RPMI8226 (cell line): ENCODE measurements around the gene DHX40.
A peak's percentile ranks its signal among the peaks of the same experiment; 100 is the strongest.
"Not testable (repeated sequence)": the region's sequence is repeated elsewhere in the genome, so short reads cannot be mapped to it uniquely, and the experiment has no call there.

Experiments used
- DNase-seq: peaks from one replicate; pipeline ENCODE4 v3.0.0-alpha.2; 2015

The DHX40 gene

GRCh38 chr17:59565171-59565958, at the start of gene DHX40:
Gene DHX40, plus strand, starts transcription at chr17:59565610. Its CDS starts 62 bp downstream, at chr17:59565672.
- DNase-seq, result peak; percentile 90

DNA sequence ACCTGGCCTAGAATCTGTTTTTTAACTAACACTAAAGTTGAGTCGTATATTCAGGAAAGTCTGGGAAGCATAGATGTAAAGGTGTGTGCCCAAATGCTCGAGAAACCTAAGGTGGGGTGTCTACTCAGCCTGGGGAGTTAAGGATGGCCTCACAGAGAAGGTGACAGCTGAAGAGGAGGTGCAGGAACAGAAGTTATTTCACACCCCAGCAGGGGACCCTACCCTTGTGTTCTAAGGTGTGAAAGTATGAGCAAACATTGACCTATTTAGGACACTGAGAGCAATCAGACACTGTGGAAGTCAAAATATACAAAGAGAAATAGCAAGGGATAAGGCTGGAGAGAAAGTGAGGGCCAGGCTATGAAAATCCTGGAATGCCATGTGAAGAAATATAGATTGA, 49.0 kb upstream of the DHX40 start:
- no peak for DNase-seq

GRCh38 chr17:59519132-59519531, 46.3 kb upstream of the DHX40 start:
- DNase-seq, result no peak

- no peak for DNase-seq
Observed at GRCh38 chr17:59520251-59520650, 45.2 kb upstream of the DHX40 start.

DNA sequence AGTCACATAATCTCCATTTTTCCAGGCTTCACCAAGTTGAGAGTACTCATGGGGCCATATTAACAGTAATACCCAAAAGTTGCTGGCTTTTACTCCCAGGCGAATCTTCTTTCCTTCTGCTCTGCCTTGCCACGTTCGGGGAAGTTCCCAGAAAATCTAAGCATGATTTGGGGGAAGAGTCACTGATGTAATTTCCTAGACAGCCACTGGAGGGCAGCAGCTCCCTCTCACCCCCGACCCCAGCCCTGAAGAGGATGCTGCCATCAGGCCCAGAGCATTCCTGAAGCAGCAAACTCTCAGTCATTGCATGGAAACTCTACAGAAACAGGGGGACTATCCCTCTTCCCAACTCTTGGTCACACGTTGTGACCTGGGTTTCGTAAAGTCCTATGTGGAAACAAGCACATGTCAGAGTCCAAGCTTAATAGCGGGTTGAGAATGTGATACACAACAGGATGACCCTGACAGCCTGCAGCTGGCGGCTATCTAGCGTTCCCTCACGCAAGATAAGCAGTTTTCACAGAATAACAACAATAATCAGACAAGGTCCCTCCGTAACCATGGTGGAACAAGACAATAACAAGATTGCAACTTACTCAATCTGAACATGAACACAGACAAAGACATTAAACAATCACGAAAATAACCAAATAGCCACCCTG, 43.8 kb upstream of the DHX40 start:
- peak; percentile 58 for DNase-seq

GRCh38 chr17:59524930-59525329, 40.5 kb upstream of the DHX40 start:
- DNase-seq, result not testable (repeated sequence)

GRCh38 chr17:59525668-59526067, 39.7 kb upstream of the DHX40 start:
- no peak for DNase-seq

- DNase-seq, result no peak
Observed at GRCh38 chr17:59526451-59526850, 39.0 kb upstream of the DHX40 start.

DNA sequence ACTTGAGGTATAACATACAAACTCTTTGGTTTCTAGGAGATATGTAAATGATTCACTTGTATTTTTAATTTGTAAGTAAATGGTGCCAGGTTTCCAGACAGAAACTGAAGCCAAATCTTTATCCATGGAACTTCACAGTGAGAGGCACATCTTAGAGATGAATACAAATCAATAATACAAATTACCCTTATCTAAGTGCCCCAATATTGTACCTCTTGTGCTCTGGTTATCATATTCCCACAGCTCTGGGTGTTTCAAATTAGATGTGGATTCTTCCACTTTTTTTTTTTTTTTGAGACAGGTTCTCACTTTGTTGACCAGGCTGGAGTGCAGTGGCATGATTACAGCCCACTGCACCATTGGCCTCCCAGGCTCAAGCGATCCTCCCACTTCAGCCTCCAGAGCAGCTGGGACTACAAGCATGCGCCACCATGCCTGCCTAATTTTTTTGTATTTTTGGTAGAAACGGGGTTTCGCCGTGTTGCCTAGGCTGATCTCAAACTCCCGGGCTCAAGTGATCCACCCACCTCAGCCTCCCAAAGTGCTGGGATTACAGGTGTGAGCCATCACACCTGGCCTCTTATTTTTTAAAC, 38.0 kb upstream of the DHX40 start:
- no peak for DNase-seq

GRCh38 chr17:59527931-59528330, 37.5 kb upstream of the DHX40 start:
- DNase-seq, result no peak

GRCh38 chr17:59530531-59530930, 34.9 kb upstream of the DHX40 start:
- DNase-seq, result no peak

DNA sequence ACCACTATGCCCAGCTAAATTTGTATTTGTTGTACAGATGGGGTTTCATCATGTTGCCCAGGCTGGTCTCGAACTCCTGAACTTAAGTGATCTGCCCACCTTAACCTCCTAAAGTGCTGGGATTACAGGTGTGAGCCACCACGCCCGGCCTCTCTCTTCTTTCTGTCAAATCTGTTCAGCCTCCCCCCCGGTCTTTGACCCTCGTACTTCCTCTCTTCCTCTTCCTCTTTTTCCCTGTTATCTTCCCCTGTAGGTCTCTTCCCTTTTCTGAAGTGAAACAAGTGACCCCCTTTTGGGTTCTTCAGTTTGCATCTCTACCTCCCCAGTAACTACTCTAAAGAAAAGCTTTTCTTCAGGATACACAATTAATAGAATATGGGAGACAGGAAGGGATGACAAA, 31.7 kb upstream of the DHX40 start:
- no peak for DNase-seq

GRCh38 chr17:59534583-59534982, 30.8 kb upstream of the DHX40 start:
- peak; percentile 24 for DNase-seq

DNA sequence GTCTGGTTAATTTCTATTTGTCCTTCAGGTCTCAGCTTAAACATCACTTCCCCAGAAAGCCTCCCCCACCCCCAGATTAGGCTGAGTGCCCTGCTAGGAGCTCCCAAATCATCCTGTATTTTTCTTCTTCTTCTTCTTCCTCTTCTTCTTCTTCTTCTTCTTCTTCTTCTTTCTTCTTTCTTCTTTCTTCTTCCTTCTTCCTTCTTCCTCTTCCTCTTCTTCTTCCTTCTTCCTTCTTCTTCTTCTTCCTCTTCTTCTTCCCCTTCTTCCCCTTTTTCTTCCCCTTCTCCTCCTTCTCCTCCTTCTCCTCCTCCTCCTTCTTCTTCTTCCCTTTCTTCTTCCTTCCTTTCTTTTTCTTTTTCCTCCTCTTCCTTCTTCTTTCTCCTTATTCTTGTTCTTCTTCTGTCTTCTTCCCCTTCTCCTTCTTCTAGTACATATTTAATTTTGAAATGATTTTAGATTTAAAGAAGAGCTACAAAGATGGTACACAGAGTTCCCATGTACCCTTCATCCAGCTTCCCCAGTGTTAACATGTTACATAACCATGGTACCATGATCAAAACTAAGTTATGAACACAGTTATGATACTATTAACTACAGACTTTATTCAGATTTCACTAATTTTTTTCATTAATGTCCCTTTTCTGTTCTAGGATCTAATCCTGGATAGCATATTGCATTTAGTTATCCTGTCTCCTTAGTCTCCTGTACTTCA, 27.1 kb upstream of the DHX40 start:
- no peak for DNase-seq

- DNase-seq, result peak; percentile 20
Observed at GRCh38 chr17:59542960-59543635, 22.3 kb upstream of the DHX40 start.

DNA sequence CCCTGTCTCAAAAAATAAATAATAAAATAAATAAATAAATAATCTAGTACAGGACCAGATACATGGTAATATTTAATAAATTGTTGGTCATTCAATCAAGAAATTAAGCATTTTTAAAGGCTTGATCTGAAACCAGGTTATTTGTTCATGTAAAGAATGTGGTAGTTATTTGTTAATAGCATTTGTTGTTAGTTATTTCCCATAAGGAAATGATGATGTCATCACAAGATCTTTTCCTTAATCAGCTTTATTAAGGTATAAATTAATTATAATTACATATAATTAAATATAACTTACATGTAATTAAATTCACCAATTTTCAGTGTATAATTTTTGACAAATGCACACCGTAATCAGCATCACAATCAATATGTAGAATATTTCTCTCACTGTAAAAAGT, 19.5 kb upstream of the DHX40 start:
- no peak for DNase-seq

DNA sequence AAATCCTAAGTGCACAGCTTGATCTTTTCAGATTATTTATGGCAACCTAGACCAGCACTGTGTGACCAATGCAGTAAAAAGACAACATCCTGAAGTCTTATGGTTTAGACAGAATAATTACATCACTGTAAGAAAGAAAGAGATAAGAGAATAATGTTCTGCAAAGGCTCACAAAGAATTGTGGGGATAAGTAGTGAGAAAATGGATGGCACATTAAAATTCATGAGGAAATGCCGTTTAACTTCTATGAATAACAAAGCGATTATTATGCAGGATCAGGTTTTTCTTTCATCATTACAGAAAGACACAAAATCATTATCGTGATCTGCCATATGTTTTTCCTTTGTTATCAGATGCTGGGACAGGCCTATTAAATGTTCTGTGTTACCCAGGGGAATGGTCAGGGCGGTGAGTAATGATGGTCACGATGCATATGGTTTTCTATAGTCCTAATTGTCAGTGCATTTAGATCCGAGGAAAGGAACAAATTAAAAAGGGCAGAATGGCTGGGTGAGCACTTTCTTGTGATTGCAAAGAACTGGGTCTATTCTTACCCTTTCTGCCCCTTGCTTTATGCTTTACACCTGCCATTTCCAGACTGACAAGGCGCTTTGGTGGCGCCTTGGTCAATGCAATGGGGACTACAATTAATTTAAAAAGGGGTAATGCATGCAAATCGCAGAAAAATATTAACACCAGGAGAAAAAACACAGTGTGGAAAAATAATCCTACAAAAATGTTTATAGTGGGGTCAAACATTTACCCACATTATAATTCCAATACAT, 18.1 kb upstream of the DHX40 start:
- DNase-seq, result no peak

- not testable (repeated sequence) for DNase-seq
Observed at GRCh38 chr17:59548985-59549384, 16.4 kb upstream of the DHX40 start.

DNA sequence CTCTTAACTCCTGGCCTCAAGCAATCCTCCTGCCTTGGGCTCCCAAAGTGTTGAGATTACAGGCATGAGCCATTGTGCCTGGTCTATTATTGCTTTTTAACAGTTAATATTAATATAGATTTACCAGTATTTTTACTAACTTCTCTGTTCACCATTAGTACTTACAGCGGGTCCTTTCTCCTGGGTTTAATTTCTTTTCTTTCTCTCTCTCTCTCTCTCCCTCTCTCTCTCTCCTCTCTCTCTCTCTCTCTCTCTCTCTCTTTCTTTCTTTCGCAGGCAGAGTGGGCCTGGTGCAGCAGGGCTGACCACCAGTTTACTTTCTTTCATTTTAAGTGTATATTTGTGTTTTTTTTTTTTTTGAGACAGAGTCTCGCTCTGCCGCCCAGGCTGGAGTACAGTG, 14.7 kb upstream of the DHX40 start:
- DNase-seq, result no peak

DNA sequence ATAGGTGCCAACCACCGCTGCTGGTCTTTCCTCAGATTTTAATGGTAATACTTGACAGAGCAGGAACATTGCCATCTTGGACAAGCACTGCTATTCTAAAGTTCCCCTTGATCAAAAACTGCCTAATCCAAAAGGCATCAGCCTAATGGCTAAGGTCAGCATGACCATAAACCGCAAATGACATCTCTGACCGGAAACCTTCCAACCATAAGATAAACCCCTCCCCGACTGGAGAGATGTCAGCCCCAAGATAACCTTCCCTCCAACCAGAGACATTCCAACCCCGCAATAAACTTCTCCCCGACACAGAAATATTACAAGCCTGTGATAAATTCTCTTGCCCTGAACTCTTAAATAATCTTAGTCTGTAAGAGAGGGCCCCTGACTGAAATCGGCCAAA, 7.4 kb upstream of the DHX40 start:
- no peak for DNase-seq

- no peak for DNase-seq
Observed at GRCh38 chr17:59558953-59559352, 6.5 kb upstream of the DHX40 start.

- DNase-seq, result peak; percentile 66
Observed at GRCh38 chr17:59561042-59561441, 4.4 kb upstream of the DHX40 start.
